Activated CD4-positive, alpha-beta T cell treated with anti-CD3 and anti-CD28 coated beads, Interleukin-2, amount 10 ng/mL, durations not matched to agents 7 days and 5 days (primary cell): Measurements from ENCODE around the gene ANKFN1. TPM values are rescaled to one million over a fixed set of nuclear protein-coding genes. Genes with fewer than 3 reads are reported as not detected.

Source experiments
- CTCF ChIA-PET: fragments of 350-600 bp; sonication (Branson Sonifier 250); formaldehyde crosslinking; loops from one replicate; lab custom pipeline; 2021; ENCODE audit warnings: antibody characterized with exemption; lab: Charles Lee
- POLR2A ChIA-PET: fragments of 350-600 bp; sonication (Branson Sonifier 250); formaldehyde crosslinking; loops from one replicate; lab custom pipeline; 2021; ENCODE audit warnings: antibody characterized with exemption; lab: Charles Lee
- DNase-seq: peaks from one replicate; pipeline ENCODE4 v3.0.0-alpha.2; 2020
- H3K27ac Mint-ChIP-seq: one replicate; pipeline ENCODE4 v1.8.0; 2021; ENCODE audit warnings: mild to moderate bottlenecking, moderate library complexity, mixed read lengths
- H3K27me3 Mint-ChIP-seq: one replicate; pipeline ENCODE4 v1.8.0; 2021; ENCODE audit warnings: mixed read lengths
- H3K36me3 Mint-ChIP-seq: one replicate; pipeline ENCODE4 v1.8.0; 2021; ENCODE audit warnings: low read depth, mixed read lengths
- H3K4me1 Mint-ChIP-seq: one replicate; pipeline ENCODE4 v1.8.0; 2021; ENCODE audit warnings: mixed read lengths
- H3K4me3 Mint-ChIP-seq: one replicate; pipeline ENCODE4 v1.8.0; 2021; ENCODE audit warnings: mild to moderate bottlenecking, moderate library complexity, mixed read lengths
- H3K9me3 Mint-ChIP-seq: one replicate; pipeline ENCODE4 v1.8.0; 2021; ENCODE audit warnings: mixed read lengths
- total RNA-seq, 2 experiments: library from RNA; stranded (reverse); gene quantifications; one replicate each; pipeline ENCODE4 v1.2.3, GENCODE V29; 2021

ANKFN1 gene
- total RNA-seq, 2 experiments from 2014 or later: not detected

DNA sequence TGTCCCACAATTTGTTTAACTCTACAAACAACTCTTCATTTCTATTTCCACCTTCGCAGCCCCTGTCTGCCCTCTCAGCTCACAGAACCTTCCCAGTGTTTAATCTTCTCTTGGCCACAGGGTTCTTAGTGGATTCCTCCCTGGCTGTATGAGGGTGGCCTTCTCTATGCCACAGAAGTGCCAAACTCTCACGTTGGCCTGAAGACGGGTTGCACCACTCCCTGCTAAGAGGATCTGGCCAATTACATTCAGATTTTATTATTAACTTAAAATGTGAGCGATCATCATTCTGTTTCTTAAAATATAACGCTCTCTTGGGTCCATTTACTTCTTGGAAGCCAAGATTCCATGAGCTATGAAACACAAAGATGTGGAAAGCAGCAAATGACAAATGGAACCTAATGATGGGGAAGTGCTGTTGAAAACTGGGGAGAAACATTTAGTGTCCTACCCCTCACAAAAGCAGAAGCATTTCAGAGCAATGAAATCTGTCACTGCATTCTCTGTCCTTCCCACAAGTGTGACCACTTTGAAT is 348.9 kb downstream of the ANKFN1 start:
- POLR2A ChIA-PET: no interaction called here
- DNase-seq: no peak
- CTCF ChIA-PET: no interaction called here
- Mint-ChIP-seq H3K9me3 (no peaks in the 10 kb centered on the region), H3K4me3 (no peak overlapping the region), H3K4me1 (peaks cover 3% of the 10 kb centered on the region), H3K36me3 (no peaks in the 10 kb centered on the region), H3K27me3 (peaks cover 2% of the 10 kb centered on the region), H3K27ac (no peak overlapping the region)

DNA sequence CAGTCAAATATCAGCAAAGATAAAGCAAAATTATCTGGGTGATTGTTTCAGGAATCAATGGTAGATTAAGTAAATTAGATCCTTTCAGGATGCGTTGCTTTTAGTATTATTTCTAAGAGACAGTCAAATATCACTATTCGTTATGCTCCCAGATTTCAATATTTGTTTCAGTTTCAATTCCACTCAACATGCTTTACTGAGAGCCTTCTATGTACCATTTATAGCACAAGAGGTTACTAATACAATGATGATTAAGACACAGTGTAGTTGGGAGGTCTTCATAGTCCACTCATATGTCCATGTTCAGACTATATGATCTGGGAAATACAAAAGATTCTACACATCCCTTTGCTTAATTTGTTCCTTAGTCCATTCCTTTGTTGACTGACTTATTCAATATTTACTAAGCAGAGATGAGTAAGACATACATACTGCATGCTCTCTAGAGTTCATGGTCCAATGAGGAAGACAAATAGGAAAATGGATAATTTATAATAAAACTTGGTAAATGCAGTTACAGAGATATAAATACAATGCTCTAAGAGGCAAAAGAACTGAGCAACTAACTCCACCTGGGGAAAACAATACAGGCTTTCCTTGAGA is 352.0 kb downstream of the ANKFN1 start:
- Mint-ChIP-seq H3K36me3 (no peaks in the 10 kb centered on the region), H3K4me1 (peaks cover 3% of the 10 kb centered on the region), H3K27me3 (peaks cover 14% of the 10 kb centered on the region), H3K4me3 (no peak overlapping the region), H3K9me3 (no peaks in the 10 kb centered on the region), H3K27ac (no peak overlapping the region)
- CTCF ChIA-PET: interaction anchor here (1.0 kb wide), 1 partner anchor 10 kb away, joined by 3 read pairs; no protein-coding TSS in a partner anchor
- POLR2A ChIA-PET: no interaction called here
- DNase-seq: no peak

DNA sequence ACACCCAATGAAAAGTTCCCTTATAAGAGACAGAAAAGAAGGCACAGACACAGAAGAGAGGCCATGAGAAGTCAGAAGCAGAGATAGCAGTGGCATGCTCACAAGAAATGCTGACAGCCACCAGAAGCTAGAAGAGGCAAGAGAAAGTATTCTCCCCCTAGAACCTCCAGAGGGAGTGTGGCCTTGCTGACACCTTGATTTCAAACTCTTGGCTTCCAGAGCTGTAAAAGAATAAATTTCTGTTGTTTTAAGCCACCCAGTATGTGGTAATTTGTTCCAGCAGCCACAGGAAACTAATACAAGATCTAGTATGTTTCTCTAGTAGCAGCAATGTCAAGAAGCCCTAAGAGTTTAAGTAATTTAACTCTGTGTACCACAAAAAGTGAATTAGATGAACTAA is 353.1 kb downstream of the ANKFN1 start:
- ChIA-PET CTCF (no interaction called here), POLR2A (no interaction called here)

DNA sequence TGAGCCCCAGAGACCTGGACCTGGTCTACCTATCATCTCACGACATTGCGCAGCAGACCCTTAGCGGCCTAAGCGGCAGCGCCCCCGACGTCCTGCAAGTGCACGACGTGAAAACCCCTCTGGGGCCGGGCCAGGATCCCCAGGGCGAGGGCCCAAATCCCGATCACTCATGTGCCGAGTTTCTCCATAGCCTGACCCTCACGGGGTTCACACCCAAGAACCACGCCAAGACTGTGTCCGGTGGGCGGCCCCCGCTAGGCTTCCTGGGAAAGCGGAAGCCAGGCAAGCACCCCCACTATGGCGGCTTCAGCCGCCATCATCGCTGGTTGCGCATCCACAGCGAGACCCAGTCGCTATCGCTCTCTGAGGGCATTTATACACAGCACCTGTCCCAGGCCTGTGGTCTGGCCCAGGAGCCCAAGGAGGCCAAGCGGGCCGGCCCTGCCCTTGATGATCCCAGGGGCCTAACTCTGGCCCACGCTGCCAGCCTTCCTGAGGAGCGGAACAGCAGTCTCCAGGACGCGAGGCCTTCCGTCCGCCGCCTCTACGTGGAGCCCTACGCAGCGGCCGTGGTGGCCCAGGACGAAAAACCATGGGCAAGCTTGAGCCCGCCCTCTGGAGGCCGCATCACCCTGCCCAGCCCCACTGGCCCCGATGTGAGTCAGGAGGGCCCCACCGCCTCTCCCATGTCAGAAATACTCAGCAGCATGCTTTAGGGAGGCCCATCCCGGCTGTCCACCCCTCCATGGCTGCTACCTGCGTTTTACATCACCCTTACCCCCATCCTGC is 357.5 kb downstream of the ANKFN1 start:
- no peak overlapping the region for H3K4me3 Mint-ChIP-seq
- POLR2A ChIA-PET: no interaction called here
- no peaks in the 10 kb centered on the region for H3K4me1 Mint-ChIP-seq
- no peaks in the 10 kb centered on the region for H3K9me3 Mint-ChIP-seq
- no peaks in the 10 kb centered on the region for H3K36me3 Mint-ChIP-seq
- peaks cover 19% of the 10 kb centered on the region for H3K27me3 Mint-ChIP-seq
- DNase-seq: no peak
- H3K27ac Mint-ChIP-seq: no peak overlapping the region
- CTCF ChIA-PET: no interaction called here

More for the DNA sequence above, 353.1 kb downstream of the ANKFN1 start:
- H3K4me1 Mint-ChIP-seq: peaks cover 3% of the 10 kb centered on the region
- no peaks in the 10 kb centered on the region for H3K36me3 Mint-ChIP-seq
- H3K4me3 Mint-ChIP-seq: no peak overlapping the region
- DNase-seq: no peak
- peaks cover 14% of the 10 kb centered on the region for H3K27me3 Mint-ChIP-seq
- H3K27ac Mint-ChIP-seq: no peak overlapping the region
- H3K9me3 Mint-ChIP-seq: no peaks in the 10 kb centered on the region

DNA sequence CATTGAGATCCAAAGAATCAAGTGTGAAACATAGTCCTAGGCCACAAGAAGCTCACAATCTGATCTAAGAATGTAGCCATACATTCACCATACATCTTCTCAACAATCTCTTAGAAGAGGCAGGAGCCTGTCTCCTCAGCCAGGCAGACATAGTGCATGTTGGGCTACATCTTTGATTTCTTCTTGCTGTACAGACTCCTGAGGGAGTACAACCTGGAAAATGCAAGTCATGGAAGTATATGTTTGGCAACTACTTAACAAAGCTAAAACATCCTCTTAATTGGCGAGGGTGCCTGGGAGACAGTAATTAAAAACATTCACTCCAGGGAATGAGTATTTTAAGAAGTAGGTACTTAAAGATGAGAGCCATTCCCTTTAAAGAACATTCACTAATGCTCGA is 361.0 kb downstream of the ANKFN1 start:
- POLR2A ChIA-PET: no interaction called here
- no peak overlapping the region for H3K4me3 Mint-ChIP-seq
- CTCF ChIA-PET: no interaction called here

DNA sequence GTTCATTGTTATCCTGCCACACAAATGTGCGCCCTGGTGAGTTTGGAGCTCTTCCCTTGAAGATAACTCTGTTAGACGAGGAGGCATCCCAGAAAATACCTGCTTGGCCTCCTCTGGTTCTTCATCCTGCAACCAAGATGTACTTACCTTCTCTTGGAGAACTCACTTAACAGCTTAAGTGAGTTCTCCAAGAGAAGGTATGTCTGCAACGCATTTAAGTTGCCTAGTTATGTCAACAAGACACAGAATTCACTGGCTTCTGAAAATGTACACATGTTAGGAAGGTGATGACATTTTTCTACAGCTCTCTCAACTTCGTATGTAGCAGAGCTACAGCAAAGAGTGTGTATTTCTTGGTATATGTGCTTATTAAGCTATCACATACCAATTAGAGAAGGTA is 361.6 kb downstream of the ANKFN1 start:
- Mint-ChIP-seq H3K4me1 (no peaks in the 10 kb centered on the region), H3K4me3 (no peak overlapping the region), H3K27ac (no peak overlapping the region), H3K27me3 (peaks cover 13% of the 10 kb centered on the region), H3K36me3 (no peaks in the 10 kb centered on the region), H3K9me3 (no peaks in the 10 kb centered on the region)
- ChIA-PET POLR2A (no interaction called here), CTCF (interaction anchor here (0.8 to 0.9 kb wide), 2 partner anchors 9 to 15 kb away, joined by 3 read pairs; no protein-coding TSS in a partner anchor)
- DNase-seq: no peak

More for the DNA sequence above, 361.0 kb downstream of the ANKFN1 start:
- Mint-ChIP-seq H3K36me3 (no peaks in the 10 kb centered on the region), H3K4me1 (no peaks in the 10 kb centered on the region), H3K9me3 (no peaks in the 10 kb centered on the region), H3K27ac (no peak overlapping the region), H3K27me3 (peaks cover 13% of the 10 kb centered on the region)
- no peak for DNase-seq

DNA sequence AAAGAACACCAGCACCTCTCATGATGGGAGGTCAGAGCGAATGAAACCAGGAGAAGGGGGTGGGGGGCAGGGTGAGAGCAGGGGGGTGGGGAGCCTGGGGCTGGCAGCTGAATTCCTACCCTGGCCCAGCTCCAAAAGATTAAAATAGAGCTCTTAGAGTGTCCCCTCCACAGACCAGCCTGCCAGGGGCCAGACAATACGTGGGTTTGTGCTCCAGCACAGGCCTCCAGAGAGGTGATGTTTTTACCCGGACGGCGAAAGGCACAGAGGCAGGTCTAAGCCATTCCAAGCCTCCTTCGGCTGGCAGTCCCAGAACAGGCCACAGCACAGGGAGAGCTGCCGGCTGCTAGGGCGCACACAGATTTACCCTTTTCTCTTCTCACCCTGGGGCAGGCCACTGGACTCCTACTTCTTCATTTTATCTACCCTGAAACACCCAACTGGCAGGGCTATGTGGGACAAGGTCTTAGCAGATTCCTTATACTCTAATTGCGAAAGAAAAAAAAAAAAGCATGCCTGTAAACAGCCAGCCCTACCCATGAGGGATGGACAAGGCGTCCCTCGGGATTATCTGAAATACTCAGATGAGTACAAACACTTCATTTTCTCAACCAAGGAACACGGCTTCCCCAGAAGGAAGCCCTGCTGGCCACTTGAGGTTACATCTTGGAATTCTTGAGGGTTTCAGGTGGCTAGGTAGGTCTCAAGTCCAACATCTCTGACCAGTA is 368.3 kb downstream of the ANKFN1 start:
- Mint-ChIP-seq H3K4me3 (no peak overlapping the region), H3K9me3 (no peaks in the 10 kb centered on the region), H3K4me1 (no peaks in the 10 kb centered on the region), H3K36me3 (no peaks in the 10 kb centered on the region), H3K27ac (no peak overlapping the region), H3K27me3 (peaks cover 15% of the 10 kb centered on the region)
- ChIA-PET CTCF (no interaction called here), POLR2A (no interaction called here)
- no peak for DNase-seq

DNA sequence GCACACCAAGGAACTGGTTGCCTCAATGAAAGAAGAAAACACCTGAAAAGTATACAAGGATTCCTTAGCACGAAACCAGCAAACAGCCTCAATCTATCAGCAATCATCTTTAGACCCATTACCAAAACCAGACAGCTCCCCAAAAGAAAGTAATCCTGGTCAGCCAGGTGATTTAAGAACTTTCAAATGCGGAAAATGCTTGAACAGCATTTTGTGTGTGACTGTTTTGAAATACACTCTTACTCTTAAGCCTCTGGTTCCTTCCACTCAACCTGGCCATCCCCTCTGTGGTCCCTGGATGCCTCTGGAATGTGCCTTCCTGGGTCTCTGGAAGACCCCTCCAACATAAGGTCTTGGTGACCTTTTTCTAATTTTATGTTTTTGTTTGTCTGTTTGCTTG is 369.8 kb downstream of the ANKFN1 start:
- no peak for DNase-seq
- H3K27ac Mint-ChIP-seq: no peak overlapping the region
- H3K9me3 Mint-ChIP-seq: no peaks in the 10 kb centered on the region
- POLR2A ChIA-PET: no interaction called here
- H3K4me3 Mint-ChIP-seq: no peak overlapping the region
- H3K27me3 Mint-ChIP-seq: peaks cover 13% of the 10 kb centered on the region
- H3K36me3 Mint-ChIP-seq: no peaks in the 10 kb centered on the region
- H3K4me1 Mint-ChIP-seq: no peaks in the 10 kb centered on the region
- CTCF ChIA-PET: no interaction called here

DNA sequence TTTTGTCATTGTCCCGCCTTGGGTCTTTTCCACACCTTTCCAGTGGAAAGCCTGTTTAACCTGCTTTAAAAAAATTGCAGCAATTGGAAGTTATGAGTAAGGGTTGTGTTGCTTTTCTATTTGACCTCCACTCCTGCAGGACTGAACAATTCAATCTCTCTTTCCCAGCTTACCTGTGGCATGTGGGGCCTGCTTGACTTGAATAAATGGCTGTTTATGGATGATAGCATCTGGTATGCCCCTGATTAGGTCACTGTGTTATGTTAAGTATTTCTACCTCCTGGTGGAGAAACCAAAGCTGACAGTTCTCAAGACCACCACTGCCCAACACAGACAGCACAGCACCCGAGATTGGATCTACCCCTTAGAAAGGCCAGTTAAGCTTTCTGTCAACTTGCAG is 375.4 kb downstream of the ANKFN1 start:
- no peak overlapping the region for H3K4me3 Mint-ChIP-seq
- no peak for DNase-seq
- H3K36me3 Mint-ChIP-seq: no peaks in the 10 kb centered on the region
- no peaks in the 10 kb centered on the region for H3K4me1 Mint-ChIP-seq
- no peaks in the 10 kb centered on the region for H3K9me3 Mint-ChIP-seq
- peaks cover 12% of the 10 kb centered on the region for H3K27me3 Mint-ChIP-seq
- ChIA-PET CTCF (no interaction called here), POLR2A (no interaction called here)
- H3K27ac Mint-ChIP-seq: no peak overlapping the region

DNA sequence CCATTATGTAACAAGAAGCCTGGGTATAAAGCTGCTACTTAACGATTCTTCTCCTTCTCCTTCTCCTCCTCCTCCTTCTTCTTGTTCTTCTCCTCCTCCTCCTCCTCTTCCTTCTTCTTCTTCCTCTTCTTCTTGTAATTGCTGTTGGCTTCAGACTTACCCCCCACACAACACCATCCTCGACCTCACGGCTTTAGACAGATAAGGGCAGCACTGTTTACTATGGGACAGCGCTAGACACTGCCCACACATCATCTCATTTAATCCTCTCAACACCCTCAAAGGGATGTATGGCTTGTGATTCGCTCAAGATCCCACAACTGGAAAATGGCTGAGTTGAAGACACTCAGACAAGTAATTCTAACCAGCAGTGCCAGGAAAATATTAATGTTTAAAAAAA is 379.7 kb downstream of the ANKFN1 start:
- Mint-ChIP-seq H3K36me3 (no peaks in the 10 kb centered on the region), H3K4me1 (no peaks in the 10 kb centered on the region), H3K4me3 (no peak overlapping the region), H3K27me3 (peaks cover 5% of the 10 kb centered on the region), H3K27ac (no peak overlapping the region), H3K9me3 (no peaks in the 10 kb centered on the region)
- POLR2A ChIA-PET: no interaction called here
- no peak for DNase-seq
- CTCF ChIA-PET: no interaction called here

DNA sequence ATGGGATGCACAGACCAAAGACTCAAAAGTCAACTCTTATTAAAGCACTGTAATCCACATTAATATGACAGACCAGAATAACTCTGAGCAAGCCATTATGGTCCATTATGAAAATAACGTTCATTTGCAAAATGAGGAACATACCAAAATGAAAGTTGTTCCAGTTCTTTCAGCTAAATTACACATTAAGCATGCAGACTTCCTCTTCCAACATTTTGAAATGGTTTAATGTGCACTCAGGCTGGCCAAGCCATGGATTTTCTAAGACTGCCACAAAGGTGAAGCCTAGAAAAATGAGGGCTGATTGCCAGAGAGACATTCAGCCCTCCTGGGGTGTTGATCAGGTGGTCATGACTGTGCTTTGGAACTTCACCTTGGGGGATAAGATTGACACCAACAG is 383.5 kb downstream of the ANKFN1 start:
- Mint-ChIP-seq H3K36me3 (no peaks in the 10 kb centered on the region), H3K9me3 (no peaks in the 10 kb centered on the region), H3K27me3 (peaks cover 10% of the 10 kb centered on the region), H3K27ac (no peak overlapping the region), H3K4me1 (no peaks in the 10 kb centered on the region), H3K4me3 (no peak overlapping the region)
- no peak for DNase-seq
- ChIA-PET POLR2A (no interaction called here), CTCF (interaction anchor here (1.0 kb wide), 1 partner anchor 12 kb away, joined by 3 read pairs; no protein-coding TSS in a partner anchor)

DNA sequence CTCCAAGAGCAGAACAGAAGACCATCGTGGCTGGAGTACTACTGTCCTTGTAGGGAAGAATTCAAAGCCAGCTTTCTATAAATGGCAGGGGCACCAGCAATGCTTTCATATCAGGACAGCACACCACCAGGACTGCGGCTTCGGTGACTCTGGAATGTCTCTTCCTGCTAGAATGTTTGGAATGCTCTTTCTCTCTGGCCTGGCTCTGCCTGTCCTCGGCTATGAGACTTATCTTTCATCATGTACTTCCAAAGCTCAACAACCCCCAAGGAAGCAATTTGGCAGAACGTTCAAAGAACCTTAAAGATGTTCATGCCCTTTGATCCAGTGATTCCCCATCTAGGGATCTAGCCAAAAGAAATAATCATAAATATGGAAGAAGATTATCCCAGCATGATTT is 387.6 kb downstream of the ANKFN1 start:
- Mint-ChIP-seq H3K4me1 (no peaks in the 10 kb centered on the region), H3K36me3 (no peaks in the 10 kb centered on the region), H3K27ac (no peak overlapping the region), H3K9me3 (no peaks in the 10 kb centered on the region), H3K27me3 (peaks cover 12% of the 10 kb centered on the region), H3K4me3 (no peak overlapping the region)
- ChIA-PET POLR2A (no interaction called here), CTCF (interaction anchor here (0.6 kb wide), 1 partner anchor 22 kb away, joined by 4 read pairs; no protein-coding TSS in a partner anchor)
- no peak for DNase-seq

DNA sequence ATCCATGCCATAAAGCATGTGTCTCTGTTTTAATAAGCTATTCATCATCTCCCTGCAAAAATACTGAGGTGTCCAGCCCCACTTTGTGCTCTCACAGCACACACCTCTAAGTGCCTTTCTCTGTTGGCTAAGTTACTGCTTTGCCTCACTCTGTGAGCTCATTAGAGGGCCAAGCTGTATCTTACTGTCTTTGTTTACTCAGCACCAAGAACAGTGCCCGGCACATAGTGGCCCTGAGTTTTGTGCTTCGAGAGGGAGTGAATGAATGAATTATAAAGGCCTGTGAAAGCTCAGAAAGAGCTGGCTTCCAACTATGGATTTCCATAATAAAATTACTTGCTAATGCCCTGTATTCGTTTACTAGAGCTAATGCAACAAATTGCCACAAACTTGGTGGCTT is 390.0 kb downstream of the ANKFN1 start:
- POLR2A ChIA-PET: no interaction called here

More for the DNA sequence above, 390.0 kb downstream of the ANKFN1 start:
- Mint-ChIP-seq H3K4me1 (no peaks in the 10 kb centered on the region), H3K4me3 (no peak overlapping the region), H3K27ac (no peak overlapping the region), H3K9me3 (no peaks in the 10 kb centered on the region), H3K36me3 (no peaks in the 10 kb centered on the region), H3K27me3 (peaks cover 11% of the 10 kb centered on the region)
- DNase-seq: no peak
- CTCF ChIA-PET: interaction anchor here (1.4 kb wide), 1 partner anchor 176 kb away, joined by 3 read pairs; no protein-coding TSS in a partner anchor
